Brain microvascular endothelial cell (primary cell): ENCODE measurements around the gene CDK15.

Experiments
- DNase-seq: peaks from one replicate; pipeline ENCODE4 v3.0.0-alpha.2; 2020
- H3K27ac ChIP-seq: fragments of 250-450 bp; sonication (Bioruptor Pico); 2 replicates; pipeline ENCODE4 v1.5.1; 2020; ENCODE audit warnings: mild to moderate bottlenecking, moderate library complexity
- H3K27me3 ChIP-seq: fragments of 250-450 bp; sonication (Bioruptor Pico); replicated peaks from 2 replicates; pipeline ENCODE4 v1.5.1; 2020; ENCODE audit warnings: mild to moderate bottlenecking
- H3K36me3 ChIP-seq: fragments of 250-450 bp; sonication (Bioruptor Pico); replicated peaks from 2 replicates; pipeline ENCODE4 v1.5.1; 2020; ENCODE audit warnings: mild to moderate bottlenecking
- H3K4me3 ChIP-seq: 2 replicates; pipeline ENCODE4 v1.5.1; 2011; ENCODE audit warnings: low read depth, mild to moderate bottlenecking, control low read depth, low read length, moderate library complexity
- in situ Hi-C: cut with HindIII; loops from 2 replicates; pipeline ENCODE4 v1.10.0; 2017; ENCODE audit warnings: low sequenced_read_pairs, low pct_ligation_motif_present
- TF ChIP-seq, protein P1 (sequence below): IDR thresholded peaks from 2 replicates; pipeline ENCODE4 v1.5.1; 2011; ENCODE audit warnings: low read depth, mild to moderate bottlenecking, moderate library complexity, low read length, control low read depth, inconsistent platforms; ENCODE audit errors: missing control alignments

The CDK15 gene

DNA sequence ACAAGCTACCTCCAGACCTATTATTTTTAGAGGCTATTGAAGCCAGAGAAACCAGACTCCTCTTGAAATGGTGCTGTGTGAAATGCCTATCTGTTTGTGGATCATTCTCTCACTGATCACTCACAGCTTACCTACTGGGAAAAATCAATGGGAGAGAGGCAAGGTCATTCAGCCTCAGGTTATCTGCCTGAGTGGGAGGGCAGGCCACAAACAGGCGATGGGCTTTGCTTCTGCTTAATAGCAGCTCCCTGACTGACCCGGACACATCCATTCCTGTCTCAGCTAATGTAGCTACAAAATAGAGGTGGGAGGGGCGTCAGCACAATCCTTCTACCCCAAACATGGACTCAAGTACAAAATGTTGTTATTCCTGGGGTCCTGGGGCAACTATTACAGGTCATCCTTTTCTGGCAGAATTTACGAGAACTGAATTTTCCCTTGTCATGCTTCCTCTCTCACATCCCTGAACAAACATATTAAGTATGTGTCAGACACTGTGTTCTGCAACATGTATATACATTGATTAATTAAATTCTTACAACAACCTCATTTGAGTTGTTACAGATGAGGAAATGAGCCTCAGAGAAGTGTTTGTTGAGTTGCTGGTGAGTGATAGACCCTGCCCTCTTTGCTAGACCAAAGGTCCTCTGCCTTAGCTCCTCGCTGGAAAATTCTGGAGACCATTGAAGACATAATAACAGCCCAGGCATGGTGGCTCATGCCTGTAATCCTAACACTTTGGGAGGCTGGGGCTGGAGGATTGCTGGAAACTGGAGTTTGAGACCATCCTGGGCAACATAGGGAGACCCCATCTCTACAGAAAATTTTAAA lies 60.5 kb downstream of the CDK15 start:
- Histone ChIP-seq H3K36me3 (no peaks in the 10 kb centered on the region), H3K27ac (no peak overlapping the region), H3K27me3 (no peaks in the 10 kb centered on the region), H3K4me3 (no peak overlapping the region)
- TF ChIP-seq, protein P1, sequence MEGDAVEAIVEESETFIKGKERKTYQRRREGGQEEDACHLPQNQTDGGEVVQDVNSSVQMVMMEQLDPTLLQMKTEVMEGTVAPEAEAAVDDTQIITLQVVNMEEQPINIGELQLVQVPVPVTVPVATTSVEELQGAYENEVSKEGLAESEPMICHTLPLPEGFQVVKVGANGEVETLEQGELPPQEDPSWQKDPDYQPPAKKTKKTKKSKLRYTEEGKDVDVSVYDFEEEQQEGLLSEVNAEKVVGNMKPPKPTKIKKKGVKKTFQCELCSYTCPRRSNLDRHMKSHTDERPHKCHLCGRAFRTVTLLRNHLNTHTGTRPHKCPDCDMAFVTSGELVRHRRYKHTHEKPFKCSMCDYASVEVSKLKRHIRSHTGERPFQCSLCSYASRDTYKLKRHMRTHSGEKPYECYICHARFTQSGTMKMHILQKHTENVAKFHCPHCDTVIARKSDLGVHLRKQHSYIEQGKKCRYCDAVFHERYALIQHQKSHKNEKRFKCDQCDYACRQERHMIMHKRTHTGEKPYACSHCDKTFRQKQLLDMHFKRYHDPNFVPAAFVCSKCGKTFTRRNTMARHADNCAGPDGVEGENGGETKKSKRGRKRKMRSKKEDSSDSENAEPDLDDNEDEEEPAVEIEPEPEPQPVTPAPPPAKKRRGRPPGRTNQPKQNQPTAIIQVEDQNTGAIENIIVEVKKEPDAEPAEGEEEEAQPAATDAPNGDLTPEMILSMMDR: no peak
- in situ Hi-C loops: no loop called here
- DNase-seq: no peak

DNA sequence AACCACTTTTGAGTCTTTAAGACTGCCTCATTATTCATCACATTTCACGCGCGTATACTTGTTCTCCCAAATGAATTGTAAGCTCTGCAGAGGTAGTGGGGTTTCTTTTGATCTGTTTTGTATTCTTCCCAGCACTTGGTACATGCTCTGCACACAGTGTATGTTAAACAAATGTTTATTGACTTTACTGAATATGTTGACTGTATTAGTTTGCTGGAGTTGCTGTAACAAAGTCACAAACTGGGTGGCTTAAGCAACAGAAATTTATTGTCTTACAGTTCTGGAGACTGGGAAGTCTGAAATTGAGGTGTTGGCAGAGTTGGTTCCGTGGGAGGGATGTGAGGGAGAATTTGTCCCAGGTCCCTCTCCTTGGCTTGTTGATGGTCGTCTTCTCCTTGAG lies 65.1 kb downstream of the CDK15 start:
- no peaks in the 10 kb centered on the region for H3K27me3 ChIP-seq
- no peak overlapping the region for H3K4me3 ChIP-seq
- in situ Hi-C loops: no loop called here
- no peaks in the 10 kb centered on the region for H3K36me3 ChIP-seq
- no peak overlapping the region for H3K27ac ChIP-seq
- TF ChIP-seq, protein P1: no peak
- no peak for DNase-seq

DNA sequence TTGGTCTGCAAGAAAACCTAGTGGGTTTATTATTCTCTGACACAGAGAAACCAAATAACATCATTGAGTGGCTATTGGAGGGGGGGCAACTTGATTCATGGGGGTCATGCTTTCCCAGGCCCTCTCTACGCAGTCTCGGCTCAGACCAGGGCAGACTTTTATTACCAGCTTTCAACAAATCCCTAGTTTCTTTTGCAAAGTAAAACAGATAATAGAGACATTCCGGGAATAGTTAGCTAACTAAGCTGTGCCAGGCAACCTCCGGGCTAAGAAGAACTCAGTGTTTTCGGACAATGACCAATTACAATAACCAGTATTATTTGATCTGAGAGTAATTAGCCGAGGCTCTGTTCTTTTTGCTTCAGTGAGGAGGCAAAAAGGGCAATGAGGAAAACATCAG lies 66.3 kb downstream of the CDK15 start:
- in situ Hi-C loops: no loop called here
- Histone ChIP-seq H3K27ac (no peak overlapping the region), H3K4me3 (no peak overlapping the region), H3K27me3 (no peaks in the 10 kb centered on the region), H3K36me3 (no peaks in the 10 kb centered on the region)
- TF ChIP-seq, protein P1: no peak
- no peak for DNase-seq

DNA sequence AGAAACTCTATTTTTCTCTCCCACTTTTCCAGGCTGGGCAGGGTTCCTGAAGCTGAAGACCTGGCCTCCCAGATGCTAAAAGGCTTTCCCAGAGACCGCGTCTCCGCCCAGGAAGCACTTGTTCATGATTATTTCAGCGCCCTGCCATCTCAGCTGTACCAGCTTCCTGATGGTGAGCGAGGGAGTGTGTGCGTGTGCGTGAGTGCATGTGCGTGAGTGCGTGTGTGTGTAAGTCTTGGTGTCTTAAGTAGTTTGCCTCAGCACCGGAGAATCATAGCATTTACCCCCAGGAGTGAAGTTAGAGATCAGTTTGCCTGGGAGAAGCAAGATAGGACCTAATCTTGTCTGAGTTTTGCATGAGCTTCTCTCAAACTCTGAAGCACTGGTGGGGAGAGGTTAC lies 73.7 kb downstream of the CDK15 start:
- Histone ChIP-seq H3K36me3 (no peaks in the 10 kb centered on the region), H3K27me3 (no peaks in the 10 kb centered on the region), H3K27ac (no peak overlapping the region), H3K4me3 (no peak overlapping the region)
- DNase-seq: no peak
- in situ Hi-C loops: no loop called here
- TF ChIP-seq, protein P1: no peak

DNA sequence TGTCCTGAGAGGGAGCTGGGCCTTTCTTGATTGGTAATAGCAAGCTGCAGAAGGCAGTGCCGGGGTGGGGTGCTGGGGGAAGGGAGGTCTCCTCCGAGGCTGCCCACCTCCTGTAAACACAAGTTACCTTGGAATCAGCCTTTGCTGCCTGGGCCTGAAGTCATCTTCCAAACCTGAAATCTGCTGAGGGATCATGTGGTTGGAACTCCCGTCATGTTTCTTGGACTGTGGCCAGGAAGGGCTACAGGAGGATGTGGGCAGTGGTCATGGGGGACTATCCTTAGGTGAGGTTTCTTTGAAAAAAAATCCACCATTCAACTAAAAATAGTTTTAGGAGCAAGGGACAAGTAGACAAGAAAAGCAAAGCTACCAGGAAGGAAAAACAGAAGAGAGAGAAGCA lies 74.2 kb downstream of the CDK15 start:
- in situ Hi-C loops: no loop called here
- Histone ChIP-seq H3K27ac (no peak overlapping the region), H3K36me3 (no peaks in the 10 kb centered on the region)

More for the DNA sequence above, 74.2 kb downstream of the CDK15 start:
- DNase-seq: peak; percentile 35
- TF ChIP-seq, protein P1: no peak
- Histone ChIP-seq H3K4me3 (no peak overlapping the region), H3K27me3 (no peaks in the 10 kb centered on the region)
